Lung (tissue), 12 donors: Measurements from ENCODE around the gene RAB34. TPM values are rescaled to one million over a fixed set of nuclear protein-coding genes. Genes with fewer than 3 reads are reported as not detected.
A peak's percentile ranks its signal among the peaks of the same experiment; 100 is the strongest.

Experiments used
- ATAC-seq: fragments of 200-7000 bp; cut with Tn5 transposase; one replicate; pipeline ENCODE4 v1.9.1; 2020; ENCODE audit warnings: moderate number of reproducible peaks; ENCODE audit not compliant: insufficient read depth, low FRiP score
- DNase-seq, 3 donors: peaks; one replicate each; pipeline ENCODE4 v3.0.0-alpha.2; 2013 to 2017
- H3K27ac ChIP-seq, 2 donors: one replicate each; pipeline ENCODE4 v1.5.1; 2013; ENCODE audit warnings: mild to moderate bottlenecking in 2 of 2, moderate library complexity in 2 of 2, control low read depth in 1 of 2, inconsistent platforms in 1 of 2, low read depth in 1 of 2, low read length in 1 of 2
- H3K27me3 ChIP-seq, 3 donors: one replicate each; pipeline ENCODE4 v1.5.1; 2013; ENCODE audit warnings: low read length in 2 of 3; ENCODE audit not compliant: control insufficient read depth in 3 of 3, insufficient read depth in 3 of 3
- H3K36me3 ChIP-seq, 4 donors: one replicate each; pipeline ENCODE4 v1.5.1; 2013; ENCODE audit warnings: low read length in 4 of 4, mild to moderate bottlenecking in 1 of 4, moderate library complexity in 1 of 4; ENCODE audit not compliant: control insufficient read depth in 4 of 4, insufficient read depth in 4 of 4
- H3K4me1 ChIP-seq, 5 donors: one replicate each; pipeline ENCODE4 v1.5.1; 2013; ENCODE audit warnings: low read length in 5 of 5, mild to moderate bottlenecking in 2 of 5, moderate library complexity in 1 of 5; ENCODE audit not compliant: control insufficient read depth in 5 of 5, insufficient read depth in 5 of 5
- H3K4me3 ChIP-seq: one replicate; pipeline ENCODE4 v1.5.1; 2013; ENCODE audit warnings: mild to moderate bottlenecking, control low read depth, moderate library complexity
- H3K9ac ChIP-seq, 2 donors: one replicate each; pipeline ENCODE4 v1.5.1; 2013; ENCODE audit warnings: low read length in 2 of 2, control low read depth in 1 of 2; ENCODE audit not compliant: insufficient read depth in 1 of 2
- H3K9me3 ChIP-seq, 4 donors: one replicate each; pipeline ENCODE4 v1.5.1; 2013; ENCODE audit warnings: low read length in 3 of 4, mild to moderate bottlenecking in 1 of 4, moderate library complexity in 1 of 4; ENCODE audit not compliant: control insufficient read depth in 4 of 4, insufficient read depth in 3 of 4
- CTCF ChIP-seq: IDR thresholded peaks from 2 replicates; pipeline ENCODE4 v1.5.1; 2012; ENCODE audit warnings: mild to moderate bottlenecking; ENCODE audit errors: control extremely low read depth, extremely low read depth
- WGBS, 2 donors: extraction: QIAGEN DNeasy Blood & Tissue Kit; methylation state at CpG; one replicate each; pipeline ENCODE4 v1.1.7; 2013; 5-methylcytosine and 5-hydroxymethylcytosine counted together
- polyA plus RNA-seq, 2 donors: library from polyadenylated mRNA; stranded (reverse); fragments of 200-250 nt; gene quantifications; one replicate each; pipeline ENCODE4 v1.2.1, GENCODE V29; 2013
- total RNA-seq, 2 donors: library from RNA; depleted of rRNA in 1 of 2; stranded (reverse); fragments of >200 nt in 1 of 2; gene quantifications; one replicate each; pipeline ENCODE4 v1.2.1, GENCODE V29; 2014 to 2021
- donor health status: control.
- donor health status: control.
- donor health status: Bipolar disorder and iron deficiency.
- donor health status: healthy.
- donor health status: DM: yes; HTN: yes; CAD: no.

Gene RAB34
- total and polyA plus RNA-seq, 4 donors = 77.8 to 103 (median 97.2) TPM

GRCh38 chr17:28758411-28759121 is 40.9 kb upstream of the RAB34 start:
- H3K4me1 ChIP-seq = peaks cover 0 to 15% (median 4%) of the 10 kb centered on the region in 5 donors
- H3K27me3 ChIP-seq = no peaks in the 10 kb centered on the region
- ATAC-seq (no peak), DNase-seq (no peak)
- no peak overlapping the region for H3K4me3 ChIP-seq
- no peak for TF ChIP-seq CTCF
- no peak overlapping the region for H3K27ac ChIP-seq
- H3K9me3 ChIP-seq = no peaks in the 10 kb centered on the region
- H3K36me3 ChIP-seq = peaks cover 0 to 17% (median 14%) of the 10 kb centered on the region in 4 donors
- no peak overlapping the region for H3K9ac ChIP-seq
- WGBS, 2 donors = 97 to 98% methylated on average over 32 of the region's 32 CpGs

- Histone ChIP-seq H3K27me3 (no peaks in the 10 kb centered on the region), H3K9me3 (no peaks in the 10 kb centered on the region), H3K4me3 (no peak overlapping the region), H3K9ac (no peak overlapping the region), H3K36me3 (peaks cover 0 to 20% (median 12%) of the 10 kb centered on the region in 4 donors), H3K4me1 (peaks cover 0 to 11% (median 4%) of the 10 kb centered on the region in 5 donors), H3K27ac (no peak overlapping the region)
- no peak for TF ChIP-seq CTCF
- WGBS, 2 donors = 78 to 80% methylated on average over 5 of the region's 5 CpGs
- ATAC-seq = no peak
- DNase-seq = peak in 1 of 3 donors; percentile 22
Measured at GRCh38 chr17:28756049-28756804, 38.6 kb upstream of the RAB34 start.

- Histone ChIP-seq H3K9ac (no peak overlapping the region), H3K4me3 (no peak overlapping the region), H3K4me1 (peaks cover 0 to 6% (median 4%) of the 10 kb centered on the region in 5 donors), H3K27ac (no peak overlapping the region), H3K9me3 (no peaks in the 10 kb centered on the region), H3K27me3 (no peaks in the 10 kb centered on the region), H3K36me3 (peaks cover 0 to 27% (median 15%) of the 10 kb centered on the region in 4 donors)
- TF ChIP-seq CTCF = no peak
- ATAC-seq (no peak), DNase-seq (no peak)
- WGBS, 2 donors = 87 to 92% methylated on average over 7 of the region's 7 CpGs
Measured at GRCh38 chr17:28755486-28755885, 37.8 kb upstream of the RAB34 start.
